GM10248 (cell line): ENCODE results near the gene IGDCC3.

ENCODE experiments used
- CTCF ChIA-PET: fragments of 300-600 bp; sonication (Branson Sonifier 250); formaldehyde crosslinking; extraction: SDS; loops from one replicate; lab custom pipeline; 2021; ENCODE audit warnings: antibody characterized with exemption; lab: Yijun Ruan, JAX
- POLR2A ChIA-PET: fragments of 350-650 bp; sonication (Branson Sonifier 250); formaldehyde crosslinking; extraction: SDS; loops from one replicate; lab custom pipeline; 2020; ENCODE audit warnings: antibody characterized with exemption; lab: Yijun Ruan, JAX
- DNase-seq: peaks from one replicate; pipeline ENCODE4 v3.0.0; 2012; ENCODE audit errors: extremely low spot score
- TF ChIP-seq, protein P1 (sequence below): IDR thresholded peaks from 2 replicates; pipeline ENCODE4 v1.5.1; 2012; ENCODE audit warnings: mild to moderate bottlenecking, low read depth; ENCODE audit errors: extremely low read depth, missing control alignments, control extremely low read depth

The IGDCC3 gene

GRCh38 chr15:65333148-65333820, 44.5 kb downstream of the IGDCC3 start:
- DNase-seq: no peak
- TF ChIP-seq, protein P1, sequence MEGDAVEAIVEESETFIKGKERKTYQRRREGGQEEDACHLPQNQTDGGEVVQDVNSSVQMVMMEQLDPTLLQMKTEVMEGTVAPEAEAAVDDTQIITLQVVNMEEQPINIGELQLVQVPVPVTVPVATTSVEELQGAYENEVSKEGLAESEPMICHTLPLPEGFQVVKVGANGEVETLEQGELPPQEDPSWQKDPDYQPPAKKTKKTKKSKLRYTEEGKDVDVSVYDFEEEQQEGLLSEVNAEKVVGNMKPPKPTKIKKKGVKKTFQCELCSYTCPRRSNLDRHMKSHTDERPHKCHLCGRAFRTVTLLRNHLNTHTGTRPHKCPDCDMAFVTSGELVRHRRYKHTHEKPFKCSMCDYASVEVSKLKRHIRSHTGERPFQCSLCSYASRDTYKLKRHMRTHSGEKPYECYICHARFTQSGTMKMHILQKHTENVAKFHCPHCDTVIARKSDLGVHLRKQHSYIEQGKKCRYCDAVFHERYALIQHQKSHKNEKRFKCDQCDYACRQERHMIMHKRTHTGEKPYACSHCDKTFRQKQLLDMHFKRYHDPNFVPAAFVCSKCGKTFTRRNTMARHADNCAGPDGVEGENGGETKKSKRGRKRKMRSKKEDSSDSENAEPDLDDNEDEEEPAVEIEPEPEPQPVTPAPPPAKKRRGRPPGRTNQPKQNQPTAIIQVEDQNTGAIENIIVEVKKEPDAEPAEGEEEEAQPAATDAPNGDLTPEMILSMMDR: no peak
- CTCF ChIA-PET: interaction anchor here (1.3 kb wide), 1 partner anchor 67 kb away, joined by 4 read pairs; no protein-coding TSS in a partner anchor
- POLR2A ChIA-PET: no interaction called here

- ChIA-PET POLR2A (no interaction called here), CTCF (interaction anchor here (1.3 kb wide), 1 partner anchor 68 kb away, joined by 4 read pairs; no protein-coding TSS in a partner anchor)
- TF ChIP-seq, protein P1: no peak
- DNase-seq: no peak
Observed at GRCh38 chr15:65332391-65333147, 45.2 kb downstream of the IGDCC3 start.

GRCh38 chr15:65331811-65332210, 46.0 kb downstream of the IGDCC3 start:
- CTCF ChIA-PET: interaction anchor here (1.3 kb wide), 1 partner anchor 69 kb away, joined by 4 read pairs; no protein-coding TSS in a partner anchor

GRCh38 chr15:65330934-65331645, 46.7 kb downstream of the IGDCC3 start:
- DNase-seq: no peak
- TF ChIP-seq, protein P1: no peak
- ChIA-PET CTCF (interaction anchor here (0.8 kb wide), 1 partner anchor 54 kb away, joined by 3 read pairs; no protein-coding TSS in a partner anchor), POLR2A (no interaction called here)

More at GRCh38 chr15:65331811-65332210, 46.0 kb downstream of the IGDCC3 start:
- TF ChIP-seq, protein P1: no peak
- no peak for DNase-seq
- POLR2A ChIA-PET: no interaction called here

DNA sequence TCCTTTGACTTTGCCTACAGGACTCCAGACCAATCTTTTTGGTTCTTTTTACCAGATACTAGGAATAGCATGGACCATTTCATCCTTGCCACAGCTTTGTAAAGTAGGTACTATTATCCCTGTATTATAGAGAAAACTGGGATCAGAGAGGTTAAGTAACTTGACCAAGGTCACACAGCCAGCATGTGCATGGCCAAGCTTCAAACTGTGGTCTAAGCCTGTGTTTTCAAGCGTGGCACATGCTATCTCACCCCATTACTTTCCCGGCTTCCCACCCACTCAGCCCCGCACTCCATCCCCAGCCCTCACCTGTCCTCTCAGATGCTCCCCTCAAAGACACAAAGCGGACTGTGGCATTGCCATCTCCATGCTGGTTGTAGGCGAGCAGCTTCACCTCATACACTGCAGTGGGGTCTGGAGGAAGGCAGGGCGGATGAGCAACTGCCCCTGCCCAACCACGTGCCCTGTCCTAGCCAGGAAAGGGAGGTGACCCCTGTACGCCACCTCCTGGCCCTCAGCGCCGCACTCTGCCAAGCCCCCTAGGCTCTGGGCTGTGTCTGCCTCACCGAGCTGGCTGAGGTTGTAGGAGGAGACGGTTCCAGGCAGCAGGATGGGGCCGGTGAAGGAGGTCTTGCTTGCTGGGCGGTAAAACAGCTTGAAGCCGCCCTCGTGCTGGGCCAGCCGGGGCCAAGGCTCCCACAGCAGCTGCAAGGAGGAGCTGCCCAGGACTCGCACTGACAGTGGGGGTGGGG, 47.6 kb downstream of the IGDCC3 start:
- TF ChIP-seq, protein P1: no peak
- DNase-seq: no peak
- ChIA-PET CTCF (interaction anchor here (1.7 kb wide), 1 partner anchor 11 kb away, joined by 11 read pairs; no protein-coding TSS in a partner anchor), POLR2A (no interaction called here)
